Skeletal muscle tissue (tissue), 4 donors: ENCODE data around the gene MYBBP1A. TPM values are rescaled to one million over a fixed set of nuclear protein-coding genes. Genes with fewer than 3 reads are reported as not detected.
A peak's percentile ranks its signal among the peaks of the same experiment; 100 is the strongest.

Source experiments
- H3K27ac ChIP-seq: one replicate; pipeline ENCODE4 v1.7.0; 2013; ENCODE audit warnings: mild to moderate bottlenecking, low read depth, low read length, inconsistent platforms
- H3K27me3 ChIP-seq, 3 donors: one replicate each; pipeline ENCODE4 v1.7.0; 2013; ENCODE audit warnings: low read length in 3 of 3; ENCODE audit not compliant: control insufficient read depth in 3 of 3, insufficient read depth in 3 of 3
- H3K36me3 ChIP-seq, 3 donors: one replicate each; pipeline ENCODE4 v1.7.0; 2013; ENCODE audit warnings: low read length in 3 of 3; ENCODE audit not compliant: control insufficient read depth in 3 of 3, insufficient read depth in 3 of 3
- H3K4me1 ChIP-seq, 3 donors: one replicate each; pipeline ENCODE4 v1.7.0; 2013; ENCODE audit warnings: low read length in 3 of 3, mild to moderate bottlenecking in 3 of 3; ENCODE audit not compliant: control insufficient read depth in 3 of 3, insufficient read depth in 3 of 3
- H3K4me3 ChIP-seq, 3 donors: one replicate each; pipeline ENCODE4 v1.7.0; 2013; ENCODE audit warnings: low read length in 3 of 3
- H3K9ac ChIP-seq, 3 donors: one replicate each; pipeline ENCODE4 v1.7.0; 2013; ENCODE audit warnings: low read length in 3 of 3, mild to moderate bottlenecking in 3 of 3, moderate library complexity in 2 of 3, low read depth in 1 of 3
- H3K9me3 ChIP-seq, 3 donors: one replicate each; pipeline ENCODE4 v1.7.0; 2013; ENCODE audit warnings: low read length in 3 of 3; ENCODE audit not compliant: control insufficient read depth in 3 of 3
- total RNA-seq: library from RNA; depleted of rRNA; stranded (reverse); fragments of >200 nt; gene quantifications from one replicate; pipeline ENCODE4 v1.2.3, GENCODE V29; 2014
- donor health status: Osteomylitis.

MYBBP1A gene
- total RNA-seq, 1 donor from 2014 or later = 30.3 TPM

DNA sequence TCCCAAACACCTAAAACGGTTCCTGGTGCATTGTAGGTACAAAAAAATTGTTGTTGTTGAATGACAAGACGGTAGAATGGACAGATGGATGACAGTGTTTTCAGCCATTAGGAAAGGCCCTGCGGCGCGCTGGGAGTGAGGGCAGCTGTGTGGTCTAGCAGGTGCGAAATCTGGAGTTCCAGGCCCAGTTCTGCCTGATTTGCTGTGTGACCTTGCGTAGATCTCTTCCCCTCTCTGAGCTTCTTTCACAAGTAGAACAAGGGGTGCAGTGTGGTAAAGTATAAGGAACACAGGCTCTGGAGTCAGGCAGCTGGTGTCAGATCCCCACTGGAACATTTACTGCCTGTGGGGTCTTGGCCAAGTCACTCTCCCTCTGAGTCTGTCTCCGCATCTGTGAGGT is 31.2 kb downstream of the MYBBP1A start:
- Histone ChIP-seq H3K27ac (no peak overlapping the region), H3K4me1 (peaks cover 14 to 29% (median 20%) of the 10 kb centered on the region in 3 donors)

DNA sequence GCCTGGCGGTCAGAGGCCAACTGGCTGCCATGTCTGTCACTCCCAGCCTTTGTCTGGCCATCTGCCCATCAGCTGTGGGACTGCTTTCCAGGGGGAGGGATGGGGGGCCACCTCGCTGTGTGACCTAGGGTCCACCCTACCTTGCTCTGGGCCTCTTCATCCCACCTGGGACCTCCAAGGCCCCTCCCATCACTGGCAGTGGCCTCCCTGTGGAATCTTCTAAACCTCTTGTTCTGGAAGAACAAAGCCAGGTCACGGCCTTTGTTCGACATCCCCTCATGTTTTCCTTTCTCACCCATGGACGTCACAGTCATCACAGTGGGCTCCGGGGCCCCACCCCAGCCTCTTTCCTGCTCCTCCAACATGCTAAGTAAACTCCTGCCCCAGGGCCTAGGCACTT is 32.5 kb downstream of the MYBBP1A start:
- Histone ChIP-seq H3K9ac (no peak overlapping the region), H3K27ac (peak overlapping the region; percentile 92), H3K4me1 (peaks cover 15 to 35% (median 20%) of the 10 kb centered on the region in 3 donors)

More for the DNA sequence above, 31.2 kb downstream of the MYBBP1A start:
- Histone ChIP-seq H3K4me3 (no peak overlapping the region), H3K36me3 (no peaks in the 10 kb centered on the region), H3K9ac (no peak overlapping the region), H3K27me3 (no peaks in the 10 kb centered on the region), H3K9me3 (no peaks in the 10 kb centered on the region)

DNA sequence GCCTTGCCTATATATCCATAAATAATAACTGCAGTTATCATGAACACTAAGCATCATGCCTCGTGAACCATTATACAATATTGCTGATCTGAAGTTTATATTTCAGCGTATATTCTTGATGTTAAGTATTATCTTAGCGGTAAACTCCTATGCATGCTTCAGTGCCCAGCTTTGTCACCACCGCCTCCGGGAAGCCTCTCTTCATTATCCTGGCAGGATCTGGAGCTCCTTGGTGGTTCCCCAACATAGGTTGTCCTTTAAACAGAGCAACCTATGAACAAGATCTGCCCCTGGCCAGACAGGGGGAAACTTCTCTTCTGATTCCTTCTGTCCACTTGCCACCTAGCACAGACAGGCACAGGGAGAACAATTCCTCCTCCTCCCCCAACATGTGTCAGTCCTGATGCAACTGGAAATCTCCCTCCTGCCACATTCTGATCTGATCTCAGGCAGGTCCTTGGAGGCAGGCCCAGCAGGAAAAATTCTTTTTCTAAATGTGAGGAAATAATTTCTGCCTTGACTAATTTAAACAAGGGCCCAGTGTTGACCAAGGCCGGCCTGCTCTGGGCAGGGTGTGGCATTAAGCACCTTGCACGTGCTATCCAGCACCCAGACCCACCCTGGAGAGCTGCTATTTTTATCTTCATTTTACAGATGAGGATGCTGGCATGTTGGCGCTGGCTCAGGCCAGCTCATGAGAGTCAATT is 34.1 kb downstream of the MYBBP1A start:
- Histone ChIP-seq H3K9me3 (no peaks in the 10 kb centered on the region), H3K27me3 (no peaks in the 10 kb centered on the region), H3K9ac (no peak overlapping the region), H3K4me3 (no peak overlapping the region), H3K4me1 (peaks cover 13 to 33% (median 16%) of the 10 kb centered on the region in 3 donors), H3K27ac (peak overlapping the region; percentile 92), H3K36me3 (no peaks in the 10 kb centered on the region)

More for the DNA sequence above, 32.5 kb downstream of the MYBBP1A start:
- no peaks in the 10 kb centered on the region for H3K27me3 ChIP-seq
- H3K9me3 ChIP-seq = no peaks in the 10 kb centered on the region
- no peaks in the 10 kb centered on the region for H3K36me3 ChIP-seq
- H3K4me3 ChIP-seq = no peak overlapping the region

DNA sequence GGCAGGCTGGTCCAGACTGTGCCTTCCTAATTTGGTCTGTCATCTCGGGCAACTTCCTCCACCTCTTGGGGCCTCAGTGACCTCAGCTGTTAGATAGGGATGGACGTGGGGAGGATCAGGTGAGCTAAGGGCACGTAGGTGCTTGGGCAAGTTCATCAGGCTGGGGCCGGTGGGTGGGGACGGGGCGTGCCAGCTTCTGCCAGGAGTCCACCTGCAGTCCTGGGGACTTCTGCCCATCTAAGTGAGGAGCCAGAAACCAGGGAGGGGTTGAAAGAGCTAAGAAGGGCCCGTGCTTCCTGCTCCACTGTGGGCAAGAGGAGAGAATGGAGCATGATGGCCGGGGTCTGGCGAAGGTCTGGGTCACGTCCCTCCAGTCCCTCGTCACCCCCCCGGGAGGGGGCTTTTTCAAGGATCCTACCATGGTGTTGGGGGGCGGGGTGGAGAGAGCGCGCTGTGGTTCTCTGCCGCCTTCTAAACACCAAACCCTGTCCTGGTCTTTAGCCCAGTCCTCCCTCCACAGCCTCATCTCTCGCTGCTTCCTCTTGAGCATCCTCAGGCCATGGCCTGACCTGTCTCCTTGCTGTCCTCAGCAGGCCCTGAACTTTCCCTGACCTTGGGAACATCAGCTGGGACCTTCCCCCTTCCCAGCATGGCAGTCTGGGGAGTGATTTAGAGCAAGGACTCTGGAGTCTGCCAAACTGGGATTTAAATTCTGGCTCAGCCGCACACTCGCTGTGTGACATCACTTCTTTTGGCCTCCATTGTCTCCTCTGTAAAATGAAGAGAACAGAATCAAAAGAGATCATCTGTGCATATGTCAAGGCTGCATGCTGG is 34.9 kb downstream of the MYBBP1A start:
- H3K27me3 ChIP-seq = no peaks in the 10 kb centered on the region
- H3K4me3 ChIP-seq = no peak overlapping the region
- H3K9me3 ChIP-seq = no peaks in the 10 kb centered on the region
- H3K27ac ChIP-seq = peak overlapping the region; percentile 92
- H3K9ac ChIP-seq = peak overlapping the region; percentile 16 to 68 (median 53)
- H3K36me3 ChIP-seq = no peaks in the 10 kb centered on the region
- H3K4me1 ChIP-seq = peaks cover 13 to 31% (median 16%) of the 10 kb centered on the region in 3 donors

DNA sequence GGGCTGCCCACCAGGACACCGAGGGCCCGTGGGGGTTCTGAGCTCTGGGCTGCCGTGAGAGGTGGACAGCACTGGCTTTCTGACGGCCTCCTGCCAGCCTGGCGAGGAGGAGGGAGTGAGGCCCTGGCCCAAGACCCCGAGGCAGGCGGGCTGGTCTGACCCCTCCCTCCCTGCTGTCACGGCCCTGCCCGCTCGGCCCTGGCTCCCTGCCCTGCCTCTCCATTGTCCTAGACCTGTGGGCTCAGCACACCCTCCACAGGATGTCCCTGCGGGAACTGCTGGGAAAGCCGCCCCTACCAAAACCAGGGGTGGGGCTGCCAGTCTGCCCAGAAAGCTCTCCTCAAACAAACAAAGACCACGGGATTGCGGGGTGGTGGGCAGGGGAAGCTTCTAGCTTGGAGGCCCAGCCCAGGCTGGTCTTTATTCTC is 35.8 kb downstream of the MYBBP1A start:
- peaks cover 13 to 31% (median 16%) of the 10 kb centered on the region in 3 donors for H3K4me1 ChIP-seq
- no peak overlapping the region for H3K4me3 ChIP-seq
- H3K9ac ChIP-seq = peak overlapping the region; percentile 38 to 68 (median 45)
- peak overlapping the region; percentile 92 for H3K27ac ChIP-seq
- no peaks in the 10 kb centered on the region for H3K36me3 ChIP-seq
- no peaks in the 10 kb centered on the region for H3K27me3 ChIP-seq
- no peaks in the 10 kb centered on the region for H3K9me3 ChIP-seq

DNA sequence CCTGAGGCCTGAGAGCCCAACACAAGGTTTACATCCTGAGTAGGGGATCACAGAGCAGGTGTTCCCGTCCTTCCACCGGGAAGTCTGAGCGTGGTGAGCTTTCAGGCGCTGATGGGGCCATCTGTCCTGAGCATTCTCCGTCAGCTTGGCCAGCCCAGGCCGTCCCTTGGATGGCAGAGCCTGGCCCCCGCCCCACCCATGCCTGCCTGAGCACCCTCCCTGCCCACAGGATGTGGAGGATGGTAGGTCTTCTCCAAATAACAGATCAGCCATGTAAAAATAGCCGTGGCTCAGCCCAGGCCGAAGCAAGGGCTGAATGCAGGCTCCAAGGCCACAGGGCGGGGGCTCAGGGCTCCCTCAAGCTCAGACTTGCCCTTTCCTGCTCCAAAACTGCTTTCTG is 36.3 kb downstream of the MYBBP1A start:
- Histone ChIP-seq H3K27ac (peak overlapping the region; percentile 84), H3K9me3 (no peaks in the 10 kb centered on the region), H3K4me3 (no peak overlapping the region), H3K4me1 (peaks cover 13 to 31% (median 16%) of the 10 kb centered on the region in 3 donors), H3K27me3 (no peaks in the 10 kb centered on the region), H3K9ac (peak overlapping the region; percentile 38 to 57 (median 45)), H3K36me3 (no peaks in the 10 kb centered on the region)

DNA sequence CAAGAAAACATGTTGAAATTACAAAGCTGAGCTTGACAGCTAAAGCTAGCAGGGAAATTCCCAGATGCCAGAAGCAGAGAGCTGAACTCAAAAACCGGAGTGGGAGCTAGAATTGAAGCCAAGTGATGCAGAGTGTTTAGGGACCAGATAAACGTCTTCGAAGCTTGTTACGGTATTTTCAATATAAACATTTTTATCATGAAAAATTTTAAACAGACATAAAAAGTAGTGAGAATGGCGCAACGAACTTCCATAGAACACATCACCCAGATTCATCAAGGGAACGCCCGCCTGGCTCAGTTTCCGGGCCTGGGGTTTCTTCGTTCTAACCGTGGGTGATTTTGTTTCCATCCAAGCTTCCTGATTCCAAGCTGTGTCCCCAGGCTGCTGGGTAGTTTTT is 38.4 kb downstream of the MYBBP1A start:
- H3K9me3 ChIP-seq = no peaks in the 10 kb centered on the region
- H3K9ac ChIP-seq = no peak overlapping the region
- H3K36me3 ChIP-seq = no peaks in the 10 kb centered on the region
- H3K27me3 ChIP-seq = no peaks in the 10 kb centered on the region
- H3K4me1 ChIP-seq = peaks cover 13 to 35% (median 16%) of the 10 kb centered on the region in 3 donors
- H3K27ac ChIP-seq = no peak overlapping the region
- no peak overlapping the region for H3K4me3 ChIP-seq

DNA sequence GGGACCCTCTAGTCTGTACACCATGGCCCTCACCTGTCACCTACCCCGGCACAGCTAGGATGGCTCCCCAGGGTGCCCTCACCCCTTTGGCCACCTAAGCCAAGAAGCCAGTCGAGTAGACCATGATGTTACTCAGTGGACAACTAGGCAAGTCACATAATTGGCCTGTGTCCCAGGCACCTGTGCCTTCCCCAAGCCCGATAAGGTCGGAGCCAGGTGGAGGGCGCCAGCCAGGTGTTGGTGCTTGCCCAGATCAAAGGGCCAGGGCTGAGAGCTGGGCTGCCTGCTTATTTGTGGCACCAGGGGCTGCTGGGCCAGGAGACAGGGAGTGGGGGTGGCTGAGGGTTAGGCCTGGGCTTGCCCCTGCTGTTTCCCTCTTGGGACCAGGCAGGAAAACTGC is 39.7 kb downstream of the MYBBP1A start:
- Histone ChIP-seq H3K9ac (no peak overlapping the region), H3K4me3 (no peak overlapping the region), H3K27ac (no peak overlapping the region), H3K4me1 (peaks cover 18 to 38% (median 18%) of the 10 kb centered on the region in 3 donors), H3K9me3 (no peaks in the 10 kb centered on the region), H3K27me3 (no peaks in the 10 kb centered on the region), H3K36me3 (no peaks in the 10 kb centered on the region)

DNA sequence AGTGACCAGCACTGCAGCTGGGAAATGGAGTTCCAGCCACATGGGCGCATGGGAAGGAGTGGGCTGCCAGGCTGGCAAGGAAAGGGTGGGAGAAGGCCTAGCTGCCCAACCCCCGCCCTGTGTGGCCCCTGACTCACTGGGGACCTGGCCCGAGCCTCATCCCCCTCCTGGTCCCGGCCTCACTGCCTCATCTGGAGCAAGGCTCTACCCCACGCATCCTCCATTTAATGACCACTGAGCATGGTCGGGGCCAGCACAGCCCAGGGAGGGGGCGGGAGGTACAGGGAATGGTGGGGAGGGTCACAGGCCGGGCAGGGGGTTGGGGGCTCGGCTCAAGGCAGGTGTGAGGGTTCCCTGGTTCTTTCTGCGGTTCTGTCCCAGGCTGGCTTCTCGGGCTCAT is 40.4 kb downstream of the MYBBP1A start:
- H3K9me3 ChIP-seq = no peaks in the 10 kb centered on the region
- no peaks in the 10 kb centered on the region for H3K36me3 ChIP-seq
- no peak overlapping the region for H3K9ac ChIP-seq
- H3K27ac ChIP-seq = no peak overlapping the region
- H3K4me3 ChIP-seq = no peak overlapping the region
- H3K27me3 ChIP-seq = no peaks in the 10 kb centered on the region
- peaks cover 17 to 38% (median 19%) of the 10 kb centered on the region in 3 donors for H3K4me1 ChIP-seq

DNA sequence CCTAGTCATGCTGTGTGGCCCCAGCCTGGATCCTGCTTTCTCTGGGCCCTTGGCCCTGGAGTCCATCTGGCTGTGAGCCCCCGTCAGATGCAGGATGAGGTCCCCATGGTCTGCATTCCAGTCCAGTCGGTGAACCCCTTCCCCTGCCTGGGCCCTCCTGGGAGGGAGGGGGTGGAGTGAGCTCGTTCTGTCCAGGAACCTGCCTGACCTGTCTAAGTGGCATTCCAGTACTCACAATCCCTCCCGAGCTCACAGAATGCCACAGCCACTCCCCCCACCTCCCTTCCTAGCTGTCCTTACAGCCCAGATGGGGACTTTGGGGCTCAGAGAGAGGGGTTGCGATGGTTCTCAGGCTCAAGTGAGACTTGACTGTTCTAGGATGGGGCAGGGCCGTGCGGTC is 41.0 kb downstream of the MYBBP1A start:
- H3K4me3 ChIP-seq = no peak overlapping the region
- peak overlapping the region in 1 of 3 donors; percentile 10 for H3K9ac ChIP-seq
- H3K9me3 ChIP-seq = no peaks in the 10 kb centered on the region
- H3K27ac ChIP-seq = no peak overlapping the region
- no peaks in the 10 kb centered on the region for H3K36me3 ChIP-seq
- H3K27me3 ChIP-seq = no peaks in the 10 kb centered on the region
- H3K4me1 ChIP-seq = peaks cover 15 to 38% (median 22%) of the 10 kb centered on the region in 3 donors
